ENCODE data around the gene TTC7B. TPM values are rescaled to one million over a fixed set of nuclear protein-coding genes. Genes with fewer than 3 reads are reported as not detected.
A peak's percentile ranks its signal among the peaks of the same experiment; 100 is the strongest.

TTC7B gene, protein sequence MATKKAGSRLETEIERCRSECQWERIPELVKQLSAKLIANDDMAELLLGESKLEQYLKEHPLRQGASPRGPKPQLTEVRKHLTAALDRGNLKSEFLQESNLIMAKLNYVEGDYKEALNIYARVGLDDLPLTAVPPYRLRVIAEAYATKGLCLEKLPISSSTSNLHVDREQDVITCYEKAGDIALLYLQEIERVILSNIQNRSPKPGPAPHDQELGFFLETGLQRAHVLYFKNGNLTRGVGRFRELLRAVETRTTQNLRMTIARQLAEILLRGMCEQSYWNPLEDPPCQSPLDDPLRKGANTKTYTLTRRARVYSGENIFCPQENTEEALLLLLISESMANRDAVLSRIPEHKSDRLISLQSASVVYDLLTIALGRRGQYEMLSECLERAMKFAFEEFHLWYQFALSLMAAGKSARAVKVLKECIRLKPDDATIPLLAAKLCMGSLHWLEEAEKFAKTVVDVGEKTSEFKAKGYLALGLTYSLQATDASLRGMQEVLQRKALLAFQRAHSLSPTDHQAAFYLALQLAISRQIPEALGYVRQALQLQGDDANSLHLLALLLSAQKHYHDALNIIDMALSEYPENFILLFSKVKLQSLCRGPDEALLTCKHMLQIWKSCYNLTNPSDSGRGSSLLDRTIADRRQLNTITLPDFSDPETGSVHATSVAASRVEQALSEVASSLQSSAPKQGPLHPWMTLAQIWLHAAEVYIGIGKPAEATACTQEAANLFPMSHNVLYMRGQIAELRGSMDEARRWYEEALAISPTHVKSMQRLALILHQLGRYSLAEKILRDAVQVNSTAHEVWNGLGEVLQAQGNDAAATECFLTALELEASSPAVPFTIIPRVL
- 2.1 and 3.2 TPM in 2 replicates for total RNA-seq
- 2.5 TPM for total RNA-seq (2013)
- polyA plus RNA-seq = 0.36 and 1.9 TPM in 2 replicates
- 0.26 and 2.8 TPM in 2 replicates for polyA minus RNA-seq

DNA sequence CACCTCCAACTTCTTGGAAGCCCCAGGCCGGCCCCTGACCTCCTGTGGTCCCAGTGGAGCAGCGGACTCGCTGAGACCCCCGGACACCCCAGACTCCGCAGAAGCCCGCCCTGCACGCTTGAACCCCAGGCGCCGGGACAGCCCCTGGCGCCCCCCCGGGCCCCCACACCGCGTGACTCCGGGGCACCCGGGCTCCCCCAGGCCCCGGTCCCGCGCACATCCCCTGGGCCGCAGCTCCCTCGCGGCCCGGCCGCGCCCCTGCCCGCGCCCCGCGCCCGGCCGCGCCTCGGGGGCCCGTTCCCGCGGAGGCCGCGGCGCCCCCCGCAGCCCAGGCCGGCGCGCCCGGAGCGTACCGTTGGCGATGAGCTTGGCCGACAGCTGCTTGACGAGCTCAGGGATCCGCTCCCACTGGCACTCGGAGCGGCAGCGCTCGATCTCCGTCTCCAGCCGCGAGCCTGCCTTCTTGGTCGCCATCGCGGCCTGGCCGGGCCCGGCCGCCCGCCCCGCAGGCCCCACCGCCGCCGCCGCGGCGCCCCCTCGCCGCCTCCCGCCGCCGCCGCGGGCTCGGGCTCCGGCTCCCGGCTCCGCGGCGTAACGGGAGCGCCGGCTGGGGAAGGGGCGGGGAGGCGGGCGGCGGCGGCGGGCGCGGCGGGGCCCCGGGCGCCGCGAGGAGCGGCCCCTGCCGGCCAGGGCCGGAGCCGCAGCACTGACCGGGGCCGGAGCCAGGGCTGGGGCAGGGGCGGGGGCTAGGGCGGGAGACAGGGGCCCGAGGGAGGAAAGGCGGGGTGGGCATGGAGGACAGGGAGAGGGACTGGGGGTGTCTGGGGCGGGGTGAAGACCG is at the start of gene TTC7B:
Gene TTC7B (minus strand): TSS at position 609 of the 841 bp plus-strand sequence. CDS start 135 bp downstream, at position 474.
- H3K9me3 Mint-ChIP-seq (ENCODE audit: insufficient read depth) = no peaks in the 10 kb centered on the region
- Histone ChIP-seq H3K4me1 (ENCODE audit: control insufficient read depth in 2 of 2, insufficient read depth in 2 of 2, low read length in 2 of 2) (peaks cover 9% of the 10 kb centered on the region in 2 donors), H3K4me2 (replicated peaks; ENCODE audit: low read depth, low read length, poor library complexity, severe bottlenecking) (peak within 1 kb of the TSS; percentile 69), H3K4me3 (ENCODE audit: control extremely low read depth in 1 of 5, extremely low read depth in 1 of 5, insufficient read depth in 1 of 5, low read depth in 2 of 5, low read length in 4 of 5) (peak within 1 kb of the TSS in 3 of 5 experiments; percentile 28 to 52 (median 37)), H3K27ac (ENCODE audit: low read length in 2 of 2) (no peak within 1 kb of the TSS), H3K9me3 (ENCODE audit: control extremely low read depth in 1 of 3, control insufficient read depth in 2 of 3, insufficient read depth in 1 of 3, low read length in 2 of 3) (peaks cover 0 to 5% (median 0%) of the 10 kb centered on the region in 3 donors), H2AFZ (ENCODE audit: insufficient read depth, low read depth, low read length, poor library complexity, severe bottlenecking) (peak within 1 kb of the TSS; percentile 58), H3K27me3 (replicated peaks in 1 of 4; ENCODE audit: control extremely low read depth in 1 of 4, control insufficient read depth in 3 of 4, insufficient read depth in 4 of 4, low read length in 3 of 4) (peaks cover 0 to 18% (median 2%) of the 10 kb centered on the region in 4 experiments), H3K9ac (ENCODE audit: low read length) (peak within 1 kb of the TSS; percentile 15), H3K36me3 (replicated peaks in 1 of 2; ENCODE audit: control extremely low read depth in 1 of 2, control insufficient read depth in 1 of 2, extremely low read depth in 1 of 2, insufficient read depth in 2 of 2, low read length in 1 of 2) (no peaks in the 10 kb centered on the region), H3K79me2 (ENCODE audit: control insufficient read depth, insufficient read depth, low read length) (no peaks in the 10 kb centered on the region), H4K20me1 (ENCODE audit: control insufficient read depth, insufficient read depth, low read length, poor library complexity, severe bottlenecking) (no peaks in the 10 kb centered on the region)
- TF ChIP-seq EZH2 (IDR thresholded peaks at IDR 0.05; ENCODE audit: borderline replicate concordance, insufficient read depth, low read depth, low read length, poor library complexity, severe bottlenecking) = no peak
- TF ChIP-seq, protein P1, sequence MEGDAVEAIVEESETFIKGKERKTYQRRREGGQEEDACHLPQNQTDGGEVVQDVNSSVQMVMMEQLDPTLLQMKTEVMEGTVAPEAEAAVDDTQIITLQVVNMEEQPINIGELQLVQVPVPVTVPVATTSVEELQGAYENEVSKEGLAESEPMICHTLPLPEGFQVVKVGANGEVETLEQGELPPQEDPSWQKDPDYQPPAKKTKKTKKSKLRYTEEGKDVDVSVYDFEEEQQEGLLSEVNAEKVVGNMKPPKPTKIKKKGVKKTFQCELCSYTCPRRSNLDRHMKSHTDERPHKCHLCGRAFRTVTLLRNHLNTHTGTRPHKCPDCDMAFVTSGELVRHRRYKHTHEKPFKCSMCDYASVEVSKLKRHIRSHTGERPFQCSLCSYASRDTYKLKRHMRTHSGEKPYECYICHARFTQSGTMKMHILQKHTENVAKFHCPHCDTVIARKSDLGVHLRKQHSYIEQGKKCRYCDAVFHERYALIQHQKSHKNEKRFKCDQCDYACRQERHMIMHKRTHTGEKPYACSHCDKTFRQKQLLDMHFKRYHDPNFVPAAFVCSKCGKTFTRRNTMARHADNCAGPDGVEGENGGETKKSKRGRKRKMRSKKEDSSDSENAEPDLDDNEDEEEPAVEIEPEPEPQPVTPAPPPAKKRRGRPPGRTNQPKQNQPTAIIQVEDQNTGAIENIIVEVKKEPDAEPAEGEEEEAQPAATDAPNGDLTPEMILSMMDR (IDR thresholded peaks at IDR 0.05) = no peak
- intact Hi-C loops (cut with micrococcal nuclease) = loop anchor here (1.0 kb wide), 1 partner anchor 12 kb away; no protein-coding TSS in a partner anchor
- ChIA-PET POLR2A (no interaction called here), CTCF (interaction anchor here (0.7 to 1.1 kb wide), 3 partner anchors 56 to 416 kb away, joined by 3 read pairs; no protein-coding TSS in a partner anchor)
- 1% methylated on average over 87 of the region's 111 CpGs for WGBS (ENCODE audit: insufficient coverage)
- no peak within 1 kb of the TSS for H3K27ac Mint-ChIP-seq
- ATAC-seq (ENCODE audit: low read depth) = peak; percentile 93
- DNase-seq = peak; percentile 50
- peak within 1 kb of the TSS; percentile 90 for H3K4me3 Mint-ChIP-seq
- H3K4me1 Mint-ChIP-seq = peaks cover 3% of the 10 kb centered on the region
- H3K27me3 Mint-ChIP-seq = peaks cover 11% of the 10 kb centered on the region
